RWPE2 (cell line): ENCODE measurements around the gene ZBTB7C.

Experiments
- ATAC-seq: fragments of 200-7000 bp; cut with Tn5 transposase; 3 replicates; pipeline ENCODE4 v1.9.1; 2021; ENCODE audit warnings: low read depth
- DNase-seq: peaks from one replicate; pipeline ENCODE4 v3.0.0-alpha.2; 2020; ENCODE audit warnings: low spot score
- H3K27ac ChIP-seq: fragments of 450-650 bp; 2 replicates; pipeline ENCODE4 v1.5.1; 2017; ENCODE audit warnings: mild to moderate bottlenecking; ENCODE audit not compliant: poor library complexity, severe bottlenecking
- H3K27me3 ChIP-seq: fragments of 250-450 bp; sonication (Bioruptor Pico); 2 replicates; pipeline ENCODE4 v1.5.1; 2021; ENCODE audit warnings: mild to moderate bottlenecking, moderate library complexity; ENCODE audit not compliant: insufficient read depth, poor library complexity, severe bottlenecking
- H3K36me3 ChIP-seq: fragments of 250-450 bp; sonication (Bioruptor Pico); 2 replicates; pipeline ENCODE4 v1.5.1; 2020; ENCODE audit warnings: low read depth, mild to moderate bottlenecking, moderate library complexity
- H3K4me1 ChIP-seq: fragments of 250-450 bp; sonication (Bioruptor Pico); 2 replicates; pipeline ENCODE4 v1.5.1; 2021; ENCODE audit warnings: mild to moderate bottlenecking, moderate library complexity; ENCODE audit not compliant: insufficient read depth, poor library complexity, severe bottlenecking
- H3K4me3 ChIP-seq: fragments of 250-450 bp; sonication (Bioruptor Pico); 2 replicates; pipeline ENCODE4 v1.5.1; 2021; ENCODE audit warnings: mild to moderate bottlenecking, moderate library complexity; ENCODE audit not compliant: severe bottlenecking
- H3K9me3 ChIP-seq: fragments of 250-450 bp; sonication (Bioruptor Pico); 2 replicates; pipeline ENCODE4 v1.5.1; 2021; ENCODE audit warnings: mild to moderate bottlenecking, moderate library complexity; ENCODE audit not compliant: severe bottlenecking
- TF ChIP-seq, protein P1 (sequence below): fragments of 450-650 bp; IDR thresholded peaks from one replicate; pipeline ENCODE4 v1.5.1; 2017; ENCODE audit warnings: mild to moderate bottlenecking, moderate library complexity; ENCODE audit not compliant: poor library complexity, severe bottlenecking

The ZBTB7C gene

DNA sequence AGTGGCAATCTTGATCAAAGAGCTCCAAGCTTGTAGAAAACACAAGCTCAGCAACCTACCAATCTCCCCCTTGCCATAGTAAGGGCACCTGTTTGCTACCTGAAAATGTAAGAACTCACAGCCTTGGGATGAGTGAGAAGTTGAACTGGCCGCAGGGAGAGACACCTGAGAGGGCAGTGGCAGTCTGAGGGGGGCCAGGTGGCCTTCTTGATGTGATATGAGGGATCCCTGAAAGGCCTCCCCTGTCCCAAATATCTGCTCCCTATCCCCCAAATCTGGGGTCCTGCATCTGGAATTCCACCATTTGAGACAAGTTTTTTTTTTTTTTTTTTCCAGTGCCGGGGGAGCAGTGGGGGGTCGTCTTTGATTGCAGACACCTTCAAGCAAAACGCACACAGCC, 248.6 kb downstream of the ZBTB7C start:
- Histone ChIP-seq H3K27me3 (no peaks in the 10 kb centered on the region), H3K4me3 (peak overlapping the region; percentile 43), H3K4me1 (peaks cover 16% of the 10 kb centered on the region), H3K9me3 (no peaks in the 10 kb centered on the region), H3K27ac (peak overlapping the region; percentile 69), H3K36me3 (no peaks in the 10 kb centered on the region)
- DNase-seq (no peak), ATAC-seq (no peak)
- TF ChIP-seq, protein P1, sequence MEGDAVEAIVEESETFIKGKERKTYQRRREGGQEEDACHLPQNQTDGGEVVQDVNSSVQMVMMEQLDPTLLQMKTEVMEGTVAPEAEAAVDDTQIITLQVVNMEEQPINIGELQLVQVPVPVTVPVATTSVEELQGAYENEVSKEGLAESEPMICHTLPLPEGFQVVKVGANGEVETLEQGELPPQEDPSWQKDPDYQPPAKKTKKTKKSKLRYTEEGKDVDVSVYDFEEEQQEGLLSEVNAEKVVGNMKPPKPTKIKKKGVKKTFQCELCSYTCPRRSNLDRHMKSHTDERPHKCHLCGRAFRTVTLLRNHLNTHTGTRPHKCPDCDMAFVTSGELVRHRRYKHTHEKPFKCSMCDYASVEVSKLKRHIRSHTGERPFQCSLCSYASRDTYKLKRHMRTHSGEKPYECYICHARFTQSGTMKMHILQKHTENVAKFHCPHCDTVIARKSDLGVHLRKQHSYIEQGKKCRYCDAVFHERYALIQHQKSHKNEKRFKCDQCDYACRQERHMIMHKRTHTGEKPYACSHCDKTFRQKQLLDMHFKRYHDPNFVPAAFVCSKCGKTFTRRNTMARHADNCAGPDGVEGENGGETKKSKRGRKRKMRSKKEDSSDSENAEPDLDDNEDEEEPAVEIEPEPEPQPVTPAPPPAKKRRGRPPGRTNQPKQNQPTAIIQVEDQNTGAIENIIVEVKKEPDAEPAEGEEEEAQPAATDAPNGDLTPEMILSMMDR, result no peak

DNA sequence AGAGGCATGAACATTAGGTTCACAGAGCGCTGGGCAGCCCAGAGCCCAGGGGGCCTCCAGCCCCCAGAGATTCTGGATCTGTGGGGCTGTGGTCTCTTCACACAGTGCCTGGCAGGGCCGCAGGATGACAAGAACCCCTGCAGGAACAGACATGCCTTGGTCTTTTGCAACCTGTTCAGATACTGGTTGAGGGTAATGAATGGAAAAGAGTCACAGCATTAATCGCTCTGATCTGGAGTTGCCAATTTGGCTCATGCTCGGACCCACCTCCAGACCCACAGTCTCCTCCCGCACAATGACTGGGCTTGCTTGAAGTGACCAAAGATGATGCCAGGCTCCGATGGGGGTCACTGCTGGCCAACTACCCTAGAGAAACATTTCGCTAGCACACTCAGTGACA, 249.4 kb downstream of the ZBTB7C start:
- no peaks in the 10 kb centered on the region for H3K36me3 ChIP-seq
- H3K27me3 ChIP-seq, result no peaks in the 10 kb centered on the region
- H3K4me1 ChIP-seq, result peaks cover 18% of the 10 kb centered on the region
- H3K27ac ChIP-seq, result no peak overlapping the region
- no peak for ATAC-seq
- DNase-seq, result no peak
- no peaks in the 10 kb centered on the region for H3K9me3 ChIP-seq
- TF ChIP-seq, protein P1, result no peak
- no peak overlapping the region for H3K4me3 ChIP-seq

DNA sequence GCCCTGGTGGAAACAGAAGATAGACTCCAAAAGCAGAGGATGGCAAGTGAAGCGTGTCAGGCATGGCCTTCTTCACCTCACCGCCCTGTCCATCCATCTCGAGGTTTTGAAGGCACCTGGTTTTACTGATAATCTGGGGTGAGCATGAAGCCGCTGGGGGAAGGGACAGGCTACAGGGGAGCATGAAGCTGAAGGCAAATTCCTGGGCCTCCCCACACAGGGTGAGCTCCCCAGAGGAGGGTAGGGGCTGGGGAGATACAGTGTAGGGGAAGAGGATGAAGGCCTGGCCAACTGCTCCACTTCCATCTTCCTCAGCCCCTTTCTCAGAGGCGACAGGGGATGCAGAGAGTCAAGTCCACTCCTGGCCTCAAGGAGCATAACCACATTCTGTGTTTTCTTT, 250.5 kb downstream of the ZBTB7C start:
- TF ChIP-seq, protein P1, result no peak
- no peaks in the 10 kb centered on the region for H3K36me3 ChIP-seq
- H3K9me3 ChIP-seq, result no peaks in the 10 kb centered on the region
- no peaks in the 10 kb centered on the region for H3K27me3 ChIP-seq
- peaks cover 24% of the 10 kb centered on the region for H3K4me1 ChIP-seq
- DNase-seq (no peak), ATAC-seq (no peak)
- no peak overlapping the region for H3K27ac ChIP-seq
- H3K4me3 ChIP-seq, result no peak overlapping the region

DNA sequence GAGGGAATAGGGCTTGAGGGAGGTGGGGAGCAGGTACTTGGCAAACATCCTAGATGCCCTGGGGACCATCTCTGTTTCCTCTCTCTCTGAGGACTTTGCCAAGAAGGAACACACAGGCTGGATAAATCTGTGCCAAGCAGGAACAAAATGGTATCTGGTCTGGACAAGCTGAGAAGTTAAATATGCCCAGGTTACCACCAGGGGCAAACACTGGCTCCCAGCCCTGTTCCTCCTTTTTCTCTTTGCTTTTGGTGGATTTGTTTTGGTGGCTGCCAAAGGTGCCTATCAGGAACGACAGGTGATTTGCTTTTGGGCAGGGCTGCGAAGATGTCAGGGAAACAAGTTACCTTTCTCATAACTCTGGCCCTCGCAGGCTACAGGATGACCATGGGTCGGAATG, 251.2 kb downstream of the ZBTB7C start:
- Histone ChIP-seq H3K36me3 (no peaks in the 10 kb centered on the region), H3K27ac (no peak overlapping the region), H3K9me3 (no peaks in the 10 kb centered on the region), H3K4me3 (no peak overlapping the region), H3K4me1 (peaks cover 30% of the 10 kb centered on the region), H3K27me3 (no peaks in the 10 kb centered on the region)
- DNase-seq (no peak), ATAC-seq (no peak)
- TF ChIP-seq, protein P1, result no peak

DNA sequence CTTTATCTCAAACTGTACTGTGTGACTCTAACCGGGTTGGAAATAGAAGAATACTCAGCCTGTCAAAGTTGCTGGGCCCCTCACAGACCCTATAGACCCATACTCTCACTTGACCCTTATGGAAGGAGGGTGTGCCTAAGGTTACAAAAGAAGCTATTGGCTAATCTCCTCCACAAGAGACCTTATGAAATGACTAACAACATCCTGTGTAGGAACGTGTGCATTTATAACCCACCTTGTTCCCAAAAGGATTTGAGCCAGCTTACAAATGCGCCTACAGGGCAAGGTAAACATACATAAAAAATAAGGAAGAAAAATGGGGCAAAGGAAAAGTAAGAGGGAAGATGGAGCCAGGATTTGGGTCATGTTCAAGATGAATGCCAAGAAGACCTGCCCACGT, 253.3 kb downstream of the ZBTB7C start:
- Histone ChIP-seq H3K27me3 (no peaks in the 10 kb centered on the region), H3K9me3 (no peaks in the 10 kb centered on the region), H3K36me3 (no peaks in the 10 kb centered on the region), H3K4me1 (peaks cover 38% of the 10 kb centered on the region), H3K4me3 (no peak overlapping the region), H3K27ac (no peak overlapping the region)
- TF ChIP-seq, protein P1, result no peak
- ATAC-seq (peak; percentile 30; the same call in 1 of the 3 replicates), DNase-seq (no peak)
